T-cell (primary cell): Measurements from ENCODE around the gene PREX1. TPM values are rescaled to one million over a fixed set of nuclear protein-coding genes. Genes with fewer than 3 reads are reported as not detected.

Experiments used
- ATAC-seq, 4 experiments: fragments of 200-7000 bp in 3 of 4; fragments of 150-1000 bp in 1 of 4; cut with Tn5 transposase; replicated peaks in 1 of 4; 1 replicate in 3 of 4; 2 replicates in 1 of 4; pipeline ENCODE4 v1.10.0; 2021; ENCODE audit warnings: moderate library complexity in 3 of 4, mild to moderate bottlenecking in 2 of 4, moderate number of reproducible peaks in 1 of 4
- CTCF ChIA-PET, 2 donors: fragments of 300-600 bp; sonication (Branson Sonifier 250); formaldehyde crosslinking; loops; one replicate each; lab custom pipeline; 2022; ENCODE audit warnings: antibody characterized with exemption in 2 of 2; lab: Charles Lee
- POLR2A ChIA-PET, 2 donors: fragments of 300-600 bp; sonication (Branson Sonifier 250); formaldehyde crosslinking; loops; one replicate each; lab custom pipeline; 2022; ENCODE audit warnings: antibody characterized with exemption in 2 of 2; lab: Charles Lee
- DNase-seq, 35 experiments: peaks; one replicate each; pipeline versions ENCODE4 v3.0.0 to v3.0.0-alpha.2; 2013 to 2023
- H3K27ac ChIP-seq: one replicate; pipeline ENCODE4 v1.5.1; 2013; ENCODE audit warnings: low read length
- H3K27me3 ChIP-seq, 2 experiments: replicated peaks in 1 of 2; 1 replicate in 1 of 2; 2 replicates in 1 of 2; pipeline versions ENCODE4 v1.6.1 to v1.7.0; 2013; ENCODE audit warnings: low read length in 1 of 2, mixed read lengths in 1 of 2; ENCODE audit not compliant: control insufficient read depth in 2 of 2, insufficient read depth in 2 of 2; ENCODE audit errors: extremely low read depth in 1 of 2
- H3K36me3 ChIP-seq, 2 donors: 1 replicate in 1 of 2; 2 replicates in 1 of 2; pipeline versions ENCODE4 v1.6.1 to v1.7.0; 2013; ENCODE audit warnings: low read length in 1 of 2; ENCODE audit not compliant: control insufficient read depth in 2 of 2, insufficient read depth in 1 of 2; ENCODE audit errors: extremely low read depth in 1 of 2
- H3K4me1 ChIP-seq, 2 experiments: 1 replicate in 1 of 2; 2 replicates in 1 of 2; pipeline versions ENCODE4 v1.6.1 to v1.7.0; 2013; ENCODE audit warnings: low read length in 2 of 2, mixed read lengths in 1 of 2; ENCODE audit not compliant: insufficient read depth in 2 of 2, control insufficient read depth in 1 of 2; ENCODE audit errors: extremely low read depth in 1 of 2
- H3K4me3 ChIP-seq, 2 donors: 1 replicate in 1 of 2; 2 replicates in 1 of 2; pipeline versions ENCODE4 v1.5.1 to v1.7.0; 2013; ENCODE audit warnings: mild to moderate bottlenecking in 2 of 2, low read length in 1 of 2, moderate library complexity in 1 of 2; ENCODE audit not compliant: control insufficient read depth in 1 of 2; ENCODE audit errors: extremely low read depth in 1 of 2
- H3K9me3 ChIP-seq: 2 replicates; pipeline ENCODE4 v1.7.0; 2013
- H3K27ac Mint-ChIP-seq, 2 donors: one replicate each; pipeline ENCODE4 v1.8.0; 2020 to 2021; ENCODE audit warnings: mild to moderate bottlenecking in 2 of 2, mixed read lengths in 2 of 2
- H3K27me3 Mint-ChIP-seq, 2 donors: one replicate each; pipeline ENCODE4 v1.8.0; 2021 to 2022; ENCODE audit warnings: mixed read lengths in 2 of 2
- H3K36me3 Mint-ChIP-seq: one replicate; pipeline ENCODE4 v1.8.0; 2021; ENCODE audit warnings: mixed read lengths
- H3K4me1 Mint-ChIP-seq, 3 donors: one replicate each; pipeline ENCODE4 v1.8.0; 2020 to 2022; ENCODE audit warnings: mixed read lengths in 3 of 3, mild to moderate bottlenecking in 1 of 3
- H3K4me3 Mint-ChIP-seq, 3 donors: one replicate each; pipeline ENCODE4 v1.8.0; 2020 to 2022; ENCODE audit warnings: mild to moderate bottlenecking in 3 of 3, mixed read lengths in 3 of 3, moderate library complexity in 3 of 3
- H3K9me3 Mint-ChIP-seq, 3 donors: one replicate each; pipeline ENCODE4 v1.8.0; 2020 to 2022; ENCODE audit warnings: mixed read lengths in 3 of 3
- WGBS: methylation state at CpG from one replicate; pipeline ENCODE4 v1.1.5; 2013; ENCODE audit warnings: missing lambda C conversion rate; ENCODE audit not compliant: insufficient coverage; 5-methylcytosine and 5-hydroxymethylcytosine counted together
- total RNA-seq, 35 experiments: library from RNA in 6 of 35; stranded (reverse) in 6 of 35; fragments of 120-200 nt in 1 of 35; gene quantifications; one replicate each; pipeline versions ENCODE4 v1.2.1 to v1.2.4 and lab custom pipeline; 2013 to 2026

The PREX1 gene
- total RNA-seq, 5 donors from 2014 or later (not counting 1 experiment from before 2014, with no cell fraction given) = 99.2 to 181 (median 137) TPM

- Histone ChIP-seq H3K9me3 (no peaks in the 10 kb centered on the region), H3K4me1 (no peaks in the 10 kb centered on the region), H3K4me3 (no peak overlapping the region), H3K36me3 (no peaks in the 10 kb centered on the region), H3K27ac (no peak overlapping the region), H3K27me3 (peaks cover 0 to 35% of the 10 kb centered on the region in 2 experiments)
- CTCF ChIA-PET = no interaction called here
- Mint-ChIP-seq H3K36me3 (no peaks in the 10 kb centered on the region), H3K4me3 (no peak overlapping the region), H3K9me3 (no peaks in the 10 kb centered on the region), H3K4me1 (no peaks in the 10 kb centered on the region), H3K27ac (no peak overlapping the region), H3K27me3 (peaks cover 27 to 46% of the 10 kb centered on the region in 2 donors)
- POLR2A ChIA-PET = no interaction called here
- ATAC-seq (no peak), DNase-seq (no peak)
- WGBS = 83% methylated on average over 11 of the region's 11 CpGs
Measured at GRCh38 chr20:48583171-48583570, 244.6 kb downstream of the PREX1 start.

DNA sequence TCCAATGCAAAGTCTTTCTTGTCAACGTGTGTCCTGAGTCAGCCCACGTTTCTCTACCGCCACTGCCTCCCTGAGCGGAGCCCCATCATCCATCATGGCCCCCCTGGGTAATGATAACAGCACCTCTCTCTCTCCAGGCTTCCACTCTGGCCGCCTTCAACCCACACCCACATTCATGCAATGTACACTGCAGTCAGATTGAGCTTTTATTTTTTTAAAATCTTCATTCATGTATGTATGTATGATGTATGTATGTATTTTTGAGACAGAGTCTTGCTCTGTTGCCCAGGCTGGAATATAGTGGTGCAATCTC is 245.2 kb downstream of the PREX1 start:
- Histone ChIP-seq H3K9me3 (no peaks in the 10 kb centered on the region), H3K27me3 (peaks cover 0 to 38% of the 10 kb centered on the region in 2 experiments), H3K36me3 (no peaks in the 10 kb centered on the region), H3K27ac (no peak overlapping the region), H3K4me3 (no peak overlapping the region), H3K4me1 (no peaks in the 10 kb centered on the region)
- Mint-ChIP-seq H3K9me3 (no peaks in the 10 kb centered on the region), H3K27me3 (peaks cover 27 to 46% of the 10 kb centered on the region in 2 donors), H3K4me3 (no peak overlapping the region), H3K4me1 (no peaks in the 10 kb centered on the region), H3K36me3 (no peaks in the 10 kb centered on the region), H3K27ac (no peak overlapping the region)
- DNase-seq = no peak
- ATAC-seq = no peak
- ChIA-PET CTCF (no interaction called here), POLR2A (interaction anchor here in 1 of 2 donors (0.6 kb wide), 1 partner anchor 28 kb away, joined by 3 read pairs; no protein-coding TSS in a partner anchor)
- 21% methylated on average over 3 of the region's 5 CpGs for WGBS

DNA sequence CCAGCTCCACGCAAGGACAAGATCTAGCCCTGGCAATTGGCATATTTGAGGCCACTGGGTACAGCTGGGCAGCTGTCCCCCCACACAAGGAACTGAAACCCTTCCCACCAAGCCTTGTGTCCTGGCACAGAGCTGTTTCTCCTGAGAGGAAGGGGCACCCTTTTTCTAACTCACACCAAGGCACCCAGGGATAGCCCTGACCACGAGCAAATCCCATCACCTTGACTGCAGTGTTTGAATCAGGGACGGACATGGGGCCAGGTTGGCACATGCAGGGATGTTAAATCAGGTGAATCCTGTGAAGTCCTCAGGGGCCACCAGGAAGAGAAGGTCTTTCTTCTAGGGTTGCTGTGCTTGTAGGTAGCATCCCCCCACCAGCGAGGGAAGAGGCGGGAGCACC is 246.6 kb downstream of the PREX1 start:
- H3K36me3 Mint-ChIP-seq = no peaks in the 10 kb centered on the region
- ATAC-seq (no peak), DNase-seq (no peak)
- H3K27ac ChIP-seq = no peak overlapping the region
- POLR2A ChIA-PET = no interaction called here
- H3K27ac Mint-ChIP-seq = no peak overlapping the region
- no peaks in the 10 kb centered on the region for H3K36me3 ChIP-seq
- H3K27me3 ChIP-seq = peaks cover 0 to 38% of the 10 kb centered on the region in 2 experiments
- no peak overlapping the region for H3K4me3 Mint-ChIP-seq
- CTCF ChIA-PET = no interaction called here
- no peak overlapping the region for H3K4me3 ChIP-seq
- 71% methylated on average over 3 of the region's 5 CpGs for WGBS
- no peaks in the 10 kb centered on the region for H3K4me1 ChIP-seq
- no peaks in the 10 kb centered on the region for H3K9me3 Mint-ChIP-seq
- no peaks in the 10 kb centered on the region for H3K4me1 Mint-ChIP-seq
- no peaks in the 10 kb centered on the region for H3K9me3 ChIP-seq
- H3K27me3 Mint-ChIP-seq = peaks cover 21 to 44% of the 10 kb centered on the region in 2 donors

GRCh38 chr20:48578397-48579098 is 249.3 kb downstream of the PREX1 start:
- 82% methylated on average over 9 of the region's 11 CpGs for WGBS
- Histone ChIP-seq H3K36me3 (no peaks in the 10 kb centered on the region), H3K9me3 (no peaks in the 10 kb centered on the region), H3K4me1 (no peaks in the 10 kb centered on the region), H3K27me3 (peaks cover 0 to 31% of the 10 kb centered on the region in 2 experiments), H3K27ac (no peak overlapping the region), H3K4me3 (no peak overlapping the region)
- no peak overlapping the region for H3K27ac Mint-ChIP-seq
- H3K4me3 Mint-ChIP-seq = no peak overlapping the region
- no peaks in the 10 kb centered on the region for H3K9me3 Mint-ChIP-seq
- H3K36me3 Mint-ChIP-seq = no peaks in the 10 kb centered on the region
- no peak for ATAC-seq
- DNase-seq = no peak
- peaks cover 7 to 33% of the 10 kb centered on the region in 2 donors for H3K27me3 Mint-ChIP-seq
- ChIA-PET CTCF (no interaction called here), POLR2A (no interaction called here)
- no peaks in the 10 kb centered on the region for H3K4me1 Mint-ChIP-seq

GRCh38 chr20:48577557-48577956 is 250.2 kb downstream of the PREX1 start:
- ChIA-PET POLR2A (no interaction called here), CTCF (no interaction called here)
- no peaks in the 10 kb centered on the region for H3K4me1 ChIP-seq
- H3K4me3 Mint-ChIP-seq = no peak overlapping the region
- no peaks in the 10 kb centered on the region for H3K4me1 Mint-ChIP-seq
- H3K36me3 Mint-ChIP-seq = no peaks in the 10 kb centered on the region
- no peak overlapping the region for H3K4me3 ChIP-seq
- no peaks in the 10 kb centered on the region for H3K36me3 ChIP-seq
- no peak overlapping the region for H3K27ac ChIP-seq
- no peaks in the 10 kb centered on the region for H3K9me3 ChIP-seq
- H3K27me3 Mint-ChIP-seq = peaks cover 4 to 27% of the 10 kb centered on the region in 2 donors
- ATAC-seq (no peak), DNase-seq (no peak)
- no peak overlapping the region for H3K27ac Mint-ChIP-seq
- H3K9me3 Mint-ChIP-seq = no peaks in the 10 kb centered on the region
- H3K27me3 ChIP-seq = peaks cover 0 to 29% of the 10 kb centered on the region in 2 experiments
- 77% methylated on average over 11 of the region's 11 CpGs for WGBS

DNA sequence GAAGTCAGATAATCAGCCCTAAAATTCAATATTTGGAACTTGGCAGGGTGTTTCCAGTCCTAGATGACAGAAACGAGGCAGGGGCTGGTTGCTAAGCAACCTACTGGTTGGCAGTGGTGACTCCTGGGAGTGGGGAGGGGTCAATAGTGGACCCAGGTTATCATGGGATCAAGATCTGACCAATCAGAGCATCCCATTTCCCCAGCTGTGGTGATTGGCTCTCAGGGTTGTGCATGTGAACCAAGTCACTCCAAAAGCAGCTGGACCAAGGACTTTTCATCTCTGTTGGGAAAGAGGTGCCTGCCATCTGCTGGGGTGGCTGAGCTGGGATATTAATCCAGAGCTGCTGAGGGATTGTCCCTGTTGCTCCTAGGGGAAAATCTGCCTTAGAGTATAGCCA is 253.4 kb downstream of the PREX1 start:
- Histone ChIP-seq H3K27ac (no peak overlapping the region), H3K4me1 (no peaks in the 10 kb centered on the region), H3K9me3 (no peaks in the 10 kb centered on the region), H3K27me3 (peaks cover 0 to 36% of the 10 kb centered on the region in 2 experiments), H3K36me3 (no peaks in the 10 kb centered on the region), H3K4me3 (no peak overlapping the region)
- ATAC-seq (no peak), DNase-seq (no peak)
- H3K9me3 Mint-ChIP-seq = no peaks in the 10 kb centered on the region
- ChIA-PET POLR2A (no interaction called here), CTCF (interaction anchor here in 1 of 2 donors (0.6 kb wide), 1 partner anchor 59 kb away, joined by 3 read pairs; no protein-coding TSS in a partner anchor)
- H3K27ac Mint-ChIP-seq = no peak overlapping the region
- H3K4me1 Mint-ChIP-seq = no peaks in the 10 kb centered on the region
- no peaks in the 10 kb centered on the region for H3K36me3 Mint-ChIP-seq
- 0% methylated on average over 1 of the region's 1 CpG for WGBS
- H3K27me3 Mint-ChIP-seq = peaks cover 0 to 21% of the 10 kb centered on the region in 2 donors
- no peak overlapping the region for H3K4me3 Mint-ChIP-seq
